Fibroblast of mammary gland (primary cell): ENCODE data around the gene GPN1.
A peak's percentile ranks its signal among the peaks of the same experiment; 100 is the strongest.
"Not testable (repeated sequence)": the region's sequence is repeated elsewhere in the genome, so short reads cannot be mapped to it uniquely, and the experiment has no call there.

ENCODE experiments used
- DNase-seq: peaks from one replicate; pipeline ENCODE4 v3.0.0-alpha.2; 2010; ENCODE audit warnings: low read depth
- H3K4me3 ChIP-seq: 2 replicates; pipeline ENCODE4 v1.5.1; 2011; ENCODE audit warnings: low read depth, mild to moderate bottlenecking, low read length, moderate library complexity; ENCODE audit not compliant: control insufficient read depth
- CTCF ChIP-seq: conservative IDR thresholded peaks from 2 replicates; pipeline ENCODE4 v1.5.1; 2011; ENCODE audit warnings: low read depth, low read length, inconsistent platforms; ENCODE audit not compliant: control insufficient read depth, insufficient read depth

Gene GPN1

GRCh38 chr2:27627963-27628766 lies 685 bp upstream of the GPN1 start:
- DNase-seq: peak; percentile 95
- H3K4me3 ChIP-seq: peak overlapping the region; percentile 84
- TF ChIP-seq CTCF: no peak

- DNase-seq, H3K4me3 ChIP-seq: not testable (repeated sequence)
These were observed 1.4 kb downstream of the GPN1 start for GRCh38 chr2:27630257-27630656.

DNA sequence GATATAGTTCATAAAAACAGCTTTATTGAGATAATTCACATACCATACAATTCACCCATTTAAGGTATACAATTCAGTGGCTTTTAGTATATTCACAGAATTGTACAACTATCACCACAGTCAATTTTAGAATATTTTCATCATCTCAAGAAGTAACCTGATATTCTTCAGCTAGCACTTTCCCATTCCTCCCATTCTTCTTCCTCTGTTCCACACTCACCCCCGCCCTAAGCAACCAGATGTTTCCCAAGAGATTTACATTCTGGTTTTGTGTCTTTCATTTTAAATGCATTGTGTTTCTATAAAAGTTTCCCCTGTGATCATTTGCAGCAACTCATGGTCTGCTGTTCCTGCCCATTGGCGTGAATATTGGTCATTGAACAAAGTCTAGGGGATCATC lies 5.4 kb downstream of the GPN1 start:
- no peak for TF ChIP-seq CTCF
- no peak overlapping the region for H3K4me3 ChIP-seq
- DNase-seq: no peak

GRCh38 chr2:27636766-27637165 lies 7.9 kb downstream of the GPN1 start:
- H3K4me3 ChIP-seq: no peak overlapping the region
- DNase-seq: peak; percentile 59
- no peak for TF ChIP-seq CTCF

- DNase-seq: peak; percentile 97
- no peak overlapping the region for H3K4me3 ChIP-seq
- no peak for TF ChIP-seq CTCF
These were observed 9.3 kb downstream of the GPN1 start for GRCh38 chr2:27638037-27638637.

- H3K4me3 ChIP-seq: no peak overlapping the region
- TF ChIP-seq CTCF: no peak
- peak; percentile 99 for DNase-seq
These were observed 9.9 kb downstream of the GPN1 start for GRCh38 chr2:27638709-27639108.

- DNase-seq: no peak
- TF ChIP-seq CTCF: no peak
- H3K4me3 ChIP-seq: no peak overlapping the region
These were observed 11.9 kb downstream of the GPN1 start for GRCh38 chr2:27640722-27641245.
